Nucleus accumbens (tissue), 56 donors: ENCODE measurements around the gene AGBL1.
"Not testable (repeated sequence)": the region's sequence is repeated elsewhere in the genome, so short reads cannot be mapped to it uniquely, and the experiment has no call there.

Source experiments
- DNase-seq, 56 donors: peaks; one replicate each; lab custom pipeline; 2025; lab: John Stamatoyannopoulos, UW

Gene AGBL1

GRCh38 chr15:86377914-86378313 lies 298.2 kb downstream of the AGBL1 start:
- no peak for DNase-seq

DNA sequence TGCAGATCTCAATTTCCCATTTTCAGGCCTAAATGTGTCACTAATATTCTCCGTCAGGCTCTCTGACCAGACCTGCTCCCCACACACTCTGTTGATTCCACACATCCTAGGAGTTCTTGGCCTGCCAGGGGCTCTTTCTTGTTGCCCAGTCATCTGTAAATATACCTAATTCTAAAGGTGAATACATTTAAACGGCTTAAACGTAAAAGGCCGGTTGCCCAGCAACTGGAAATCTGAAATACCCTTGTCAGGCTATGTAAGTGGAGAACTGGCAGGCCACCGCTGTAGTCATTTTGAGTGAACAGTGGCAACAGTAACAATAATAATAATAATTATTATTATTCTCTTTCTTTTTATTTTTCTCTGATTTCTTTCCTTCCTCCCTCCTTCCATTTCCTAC lies 302.7 kb downstream of the AGBL1 start:
- no peak for DNase-seq

DNA sequence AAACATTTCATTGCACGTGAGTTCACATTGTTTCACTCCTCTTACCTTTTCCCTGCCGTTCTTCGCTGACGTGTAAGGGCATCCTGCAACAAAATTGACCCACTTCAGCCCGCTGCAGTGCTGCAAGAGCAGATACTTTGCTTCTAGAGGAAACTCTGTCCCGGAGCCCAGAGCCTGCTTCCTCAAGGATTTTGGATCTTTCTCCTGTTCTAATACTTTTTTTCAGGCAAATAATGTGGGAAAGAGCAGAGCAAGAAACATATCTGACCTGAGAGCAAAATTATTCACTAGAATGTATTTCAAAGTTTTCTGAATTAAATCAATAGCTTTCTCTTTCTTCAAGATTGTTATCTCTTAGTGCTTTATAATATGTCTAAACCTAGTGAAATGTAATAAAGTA lies 303.9 kb downstream of the AGBL1 start:
- DNase-seq = no peak

- peak in 4 of 56 donors; percentile 0 to 26 (median 2) for DNase-seq
Measured at GRCh38 chr15:86384186-86384585, 304.5 kb downstream of the AGBL1 start.

DNA sequence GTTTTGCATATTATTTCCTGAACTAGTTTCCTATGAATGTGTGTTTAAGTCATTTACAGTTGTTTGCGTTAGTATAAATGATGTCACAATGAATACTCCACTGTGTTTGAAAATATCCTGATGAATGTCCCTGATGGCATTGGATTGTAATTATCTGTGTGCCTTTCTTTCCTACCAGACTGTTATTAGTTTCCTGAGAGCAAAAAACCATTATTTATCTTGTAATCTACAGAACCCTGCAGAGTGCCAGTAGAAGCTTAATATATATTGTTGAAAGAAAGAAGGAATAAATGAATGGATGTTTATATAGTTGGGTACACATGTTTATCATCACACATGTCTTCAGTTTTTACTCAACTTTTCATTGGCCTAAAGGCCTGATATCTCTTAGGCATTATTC lies 312.6 kb downstream of the AGBL1 start:
- DNase-seq = no peak

GRCh38 chr15:86392874-86393273 lies 313.2 kb downstream of the AGBL1 start:
- no peak for DNase-seq

DNA sequence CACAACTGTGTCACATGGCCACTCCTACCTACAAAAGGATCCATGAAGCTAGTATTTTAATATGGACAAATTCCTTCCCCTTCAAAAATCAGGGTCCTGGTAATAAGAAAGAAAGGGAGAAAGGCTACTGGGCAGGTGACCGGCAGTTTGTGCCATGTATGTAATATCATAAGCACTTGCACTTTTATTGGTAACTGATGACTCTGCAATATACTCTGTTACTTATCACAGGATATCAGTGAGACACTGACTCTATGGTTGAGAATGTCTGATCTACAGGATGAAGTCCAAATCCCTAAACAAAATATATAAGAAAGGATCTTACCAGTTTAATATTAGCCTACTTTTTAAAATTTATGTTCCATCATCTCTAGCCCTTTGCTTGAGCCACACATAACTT lies 315.2 kb downstream of the AGBL1 start:
- no peak for DNase-seq

- no peak for DNase-seq
Measured at GRCh38 chr15:86399041-86399954, 319.6 kb downstream of the AGBL1 start.

GRCh38 chr15:86403221-86403620 lies 323.6 kb downstream of the AGBL1 start:
- DNase-seq = no peak

DNA sequence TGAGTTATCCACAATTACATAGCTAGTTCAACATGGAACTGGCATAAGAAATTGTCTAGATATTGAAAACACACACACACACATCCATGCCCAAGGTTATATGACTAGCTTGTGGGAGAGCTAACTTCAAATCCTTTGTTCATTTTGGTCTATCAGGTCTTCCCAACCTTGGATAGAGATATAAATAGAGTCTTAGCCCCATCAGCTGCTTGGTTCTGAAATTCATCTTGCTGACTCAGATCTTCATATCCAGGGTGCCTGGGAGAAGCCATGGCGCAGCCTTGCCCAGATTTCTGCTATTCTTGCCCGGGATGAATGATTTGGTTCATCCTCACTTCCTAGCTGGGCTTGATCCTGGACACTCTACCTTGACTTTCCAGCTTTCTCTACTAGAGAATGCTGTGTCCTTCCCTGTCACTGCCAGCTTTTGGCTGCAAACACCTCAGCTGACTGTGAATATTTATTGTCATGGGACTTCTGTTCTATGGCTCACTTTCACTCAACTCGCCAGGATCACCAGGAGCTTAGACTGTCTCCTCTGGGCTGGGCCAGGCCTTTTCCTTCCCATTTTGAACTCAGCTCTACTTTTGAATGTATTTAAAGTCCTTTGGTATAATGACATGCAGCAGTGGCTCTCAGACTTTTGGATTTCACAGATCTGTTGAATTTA lies 324.4 kb downstream of the AGBL1 start:
- no peak for DNase-seq

GRCh38 chr15:86408261-86408660 lies 328.6 kb downstream of the AGBL1 start:
- DNase-seq = no peak

- no peak for DNase-seq
Measured at GRCh38 chr15:86411916-86412315, 332.2 kb downstream of the AGBL1 start.

DNA sequence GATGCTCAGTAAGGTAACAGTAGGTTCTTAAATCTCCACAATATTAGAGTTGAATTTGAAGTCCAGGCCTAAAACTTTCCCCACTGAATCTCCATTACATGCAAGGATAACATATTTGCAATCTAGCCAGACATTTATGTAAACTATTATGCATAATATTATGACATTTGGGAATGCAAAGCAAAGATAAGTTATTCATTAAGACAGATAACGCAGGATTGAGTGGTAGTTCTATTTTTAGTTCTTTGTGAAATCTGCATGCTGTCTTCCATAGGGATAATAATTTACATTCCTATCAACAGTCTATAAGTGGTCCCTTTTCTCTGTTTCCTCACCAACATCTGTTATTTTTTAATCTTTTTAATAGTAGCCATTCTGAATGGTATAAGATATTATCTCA lies 333.5 kb downstream of the AGBL1 start:
- DNase-seq = no peak

GRCh38 chr15:86425746-86426145 lies 346.1 kb downstream of the AGBL1 start:
- no peak for DNase-seq

- DNase-seq = no peak
Measured at GRCh38 chr15:86432861-86433260, 353.2 kb downstream of the AGBL1 start.

DNA sequence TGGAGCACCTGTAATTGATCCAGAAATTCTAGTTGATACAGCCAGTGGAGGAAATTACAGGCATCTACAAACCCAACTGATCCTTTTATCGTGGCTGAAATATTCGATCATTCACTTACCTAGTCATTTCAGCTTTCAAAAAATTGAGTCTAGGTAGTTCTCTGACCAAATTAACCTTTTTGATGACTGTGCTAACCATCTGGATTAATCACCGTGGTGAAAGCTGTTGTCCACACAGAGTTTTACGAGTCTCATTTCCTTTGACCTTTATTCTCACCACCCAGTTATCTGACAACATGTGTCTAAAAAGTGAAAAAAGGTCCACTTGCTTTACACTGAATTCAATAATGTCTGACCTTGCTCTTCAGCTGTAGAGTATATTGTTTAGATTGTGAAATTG lies 354.3 kb downstream of the AGBL1 start:
- DNase-seq = no peak

GRCh38 chr15:86439614-86440013 lies 359.9 kb downstream of the AGBL1 start:
- DNase-seq = no peak

GRCh38 chr15:86444527-86444926 lies 364.9 kb downstream of the AGBL1 start:
- no peak for DNase-seq

DNA sequence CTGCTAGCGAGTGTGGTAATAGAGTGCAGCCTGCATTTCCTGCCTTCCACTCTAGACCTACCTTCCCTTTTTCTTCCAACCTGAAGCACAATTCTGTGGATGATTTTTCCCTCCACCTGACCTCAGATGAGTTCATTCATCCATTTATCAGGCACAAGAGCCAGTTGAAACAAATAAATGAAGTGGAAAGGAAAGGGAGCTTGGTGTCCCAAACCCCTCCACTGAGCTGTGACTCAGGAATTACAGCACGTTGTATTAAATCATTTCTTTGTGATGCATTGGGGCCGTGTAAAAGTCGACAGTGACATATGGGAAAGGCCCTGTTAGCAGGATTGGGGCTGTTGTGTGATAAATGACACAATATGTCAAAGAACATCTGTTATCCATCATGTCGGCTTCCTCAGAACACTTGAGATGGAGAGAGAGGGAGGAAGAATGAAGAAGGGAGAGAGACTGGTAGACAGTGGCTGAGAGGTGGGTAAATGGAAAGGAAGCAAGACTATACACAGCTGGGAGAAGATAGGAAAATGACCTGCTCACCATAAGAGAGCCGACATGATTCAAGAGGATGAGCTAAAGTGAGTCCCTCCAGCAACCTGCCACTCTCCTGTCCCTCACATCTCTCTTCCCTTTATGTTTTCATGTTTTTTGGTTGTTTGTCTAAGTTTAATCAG lies 366.0 kb downstream of the AGBL1 start:
- no peak for DNase-seq

GRCh38 chr15:86446253-86446640 lies 366.6 kb downstream of the AGBL1 start:
- DNase-seq = no peak

GRCh38 chr15:86465470-86466039 lies 385.9 kb downstream of the AGBL1 start:
- DNase-seq = not testable (repeated sequence)
